Ascending aorta (tissue), 2 donors: ENCODE measurements around the gene EREG. TPM values are rescaled to one million over a fixed set of nuclear protein-coding genes. Genes with fewer than 3 reads are reported as not detected.

ENCODE experiments used
- DNase-seq, 2 donors: peaks; one replicate each; pipeline ENCODE4 v3.0.0-alpha.2; 2019; ENCODE audit warnings: low spot score in 2 of 2
- H3K27ac ChIP-seq, 2 donors: fragments of 200-600 bp; sonication (generic); one replicate each; pipeline ENCODE4 v1.5.1; 2016 to 2017; ENCODE audit warnings: mild to moderate bottlenecking in 1 of 2
- H3K27me3 ChIP-seq: fragments of 200-600 bp; sonication (generic); one replicate; pipeline ENCODE4 v1.5.1; 2017
- H3K36me3 ChIP-seq, 2 donors: fragments of 200-600 bp; sonication (generic); one replicate each; pipeline ENCODE4 v1.5.1; 2016
- H3K4me1 ChIP-seq, 2 donors: fragments of 200-600 bp; sonication (generic); one replicate each; pipeline ENCODE4 v1.5.1; 2016 to 2017; ENCODE audit warnings: mild to moderate bottlenecking in 1 of 2
- H3K4me3 ChIP-seq, 2 donors: fragments of 200-600 bp; sonication (generic); one replicate each; pipeline ENCODE4 v1.5.1; 2016 to 2017; ENCODE audit warnings: mild to moderate bottlenecking in 1 of 2
- H3K9me3 ChIP-seq, 2 donors: fragments of 200-600 bp; sonication (generic); one replicate each; pipeline ENCODE4 v1.5.1; 2016
- intact Hi-C: fragments of 100-400 bp; cut with DNase I; formaldehyde crosslinking; loops from one replicate; pipeline ENCODE4 v1.15.1; 2023
- total RNA-seq: library from RNA; depleted of rRNA; stranded (reverse); fragments of >200 nt; gene quantifications from one replicate; pipeline ENCODE4 v1.1.0, GENCODE V29; 2016
- TF ChIP-seq, protein P1 (sequence below), 3 experiments: fragments of 200-600 bp in 2 of 3; fragments of 450-650 bp in 1 of 3; sonication (generic) in 2 of 3; IDR thresholded peaks; one replicate each; pipeline ENCODE4 v1.5.1; 2016 to 2019; ENCODE audit warnings: antibody characterized with exemption in 3 of 3, mild to moderate bottlenecking in 1 of 3, moderate library complexity in 1 of 3

The EREG gene
- total RNA-seq, 1 donor from 2014 or later, result not detected

DNA sequence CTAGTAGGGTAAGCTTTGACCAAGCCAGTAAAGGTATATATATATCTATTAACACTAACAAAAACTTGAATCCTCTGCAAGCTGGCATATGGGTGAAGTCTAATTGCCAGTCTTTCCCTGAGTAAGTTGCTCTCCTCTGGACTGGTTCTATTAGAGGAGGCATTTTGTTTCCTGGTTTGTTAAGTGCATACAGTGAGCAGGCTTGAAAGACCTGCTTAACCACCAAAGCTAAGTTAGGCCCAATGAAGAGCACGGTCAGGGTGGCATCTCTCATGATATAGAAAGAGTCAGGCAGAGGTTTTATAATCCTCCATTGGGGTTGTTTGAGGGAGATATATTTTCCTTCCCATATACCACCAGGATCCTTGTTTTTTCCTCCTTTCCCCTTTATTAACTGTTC is 70.4 kb downstream of the EREG start:
- H3K4me3 ChIP-seq, result no peak overlapping the region
- H3K27me3 ChIP-seq, result no peaks in the 10 kb centered on the region
- TF ChIP-seq, protein P1, sequence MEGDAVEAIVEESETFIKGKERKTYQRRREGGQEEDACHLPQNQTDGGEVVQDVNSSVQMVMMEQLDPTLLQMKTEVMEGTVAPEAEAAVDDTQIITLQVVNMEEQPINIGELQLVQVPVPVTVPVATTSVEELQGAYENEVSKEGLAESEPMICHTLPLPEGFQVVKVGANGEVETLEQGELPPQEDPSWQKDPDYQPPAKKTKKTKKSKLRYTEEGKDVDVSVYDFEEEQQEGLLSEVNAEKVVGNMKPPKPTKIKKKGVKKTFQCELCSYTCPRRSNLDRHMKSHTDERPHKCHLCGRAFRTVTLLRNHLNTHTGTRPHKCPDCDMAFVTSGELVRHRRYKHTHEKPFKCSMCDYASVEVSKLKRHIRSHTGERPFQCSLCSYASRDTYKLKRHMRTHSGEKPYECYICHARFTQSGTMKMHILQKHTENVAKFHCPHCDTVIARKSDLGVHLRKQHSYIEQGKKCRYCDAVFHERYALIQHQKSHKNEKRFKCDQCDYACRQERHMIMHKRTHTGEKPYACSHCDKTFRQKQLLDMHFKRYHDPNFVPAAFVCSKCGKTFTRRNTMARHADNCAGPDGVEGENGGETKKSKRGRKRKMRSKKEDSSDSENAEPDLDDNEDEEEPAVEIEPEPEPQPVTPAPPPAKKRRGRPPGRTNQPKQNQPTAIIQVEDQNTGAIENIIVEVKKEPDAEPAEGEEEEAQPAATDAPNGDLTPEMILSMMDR (IDR thresholded peaks at IDR 0.05), result no peak
- no peaks in the 10 kb centered on the region for H3K36me3 ChIP-seq
- H3K4me1 ChIP-seq, result no peaks in the 10 kb centered on the region
- H3K9me3 ChIP-seq, result no peaks in the 10 kb centered on the region
- intact Hi-C loops, result no loop called here
- no peak overlapping the region for H3K27ac ChIP-seq
- DNase-seq, result no peak

GRCh38 chr4:74437866-74438265 is 72.9 kb downstream of the EREG start:
- no peak overlapping the region for H3K4me3 ChIP-seq
- intact Hi-C loops, result no loop called here
- DNase-seq, result no peak

More at GRCh38 chr4:74437866-74438265, 72.9 kb downstream of the EREG start:
- Histone ChIP-seq H3K9me3 (no peaks in the 10 kb centered on the region), H3K4me1 (no peaks in the 10 kb centered on the region), H3K27ac (no peak overlapping the region), H3K36me3 (no peaks in the 10 kb centered on the region), H3K27me3 (no peaks in the 10 kb centered on the region)
- TF ChIP-seq, protein P1 (IDR thresholded peaks at IDR 0.05), result no peak

Other genes starting within 250 kb of the EREG start
- not detected for gene MTHFD2L, start 207.0 kb upstream of the EREG start, total RNA-seq
- gene EPGN, start 56.7 kb upstream of the EREG start, total RNA-seq, result not detected
- gene AREG, start 80.0 kb downstream of the EREG start, total RNA-seq, result 4.0 TPM